Gastrocnemius medialis (tissue), 4 donors: ENCODE measurements around the gene EFCAB6.

Experiments
- POLR2A ChIP-seq, 2 donors: fragments of 450-650 bp; IDR thresholded peaks; one replicate each; pipeline ENCODE4 v1.6.1; 2017; ENCODE audit warnings: antibody characterized with exemption in 2 of 2, mild to moderate bottlenecking in 2 of 2, moderate library complexity in 2 of 2
- TF ChIP-seq, protein P1 (sequence below), 5 experiments: fragments of 450-650 bp in 3 of 5; fragments of 200-600 bp in 2 of 5; sonication (generic) in 2 of 5; IDR thresholded peaks in 4 of 5; conservative IDR thresholded peaks in 1 of 5; 1 replicate in 4 of 5; 2 replicates in 1 of 5; pipeline ENCODE4 v1.5.1; 2016 to 2019; ENCODE audit warnings: antibody characterized with exemption in 5 of 5, mild to moderate bottlenecking in 3 of 5, moderate library complexity in 3 of 5

DNA sequence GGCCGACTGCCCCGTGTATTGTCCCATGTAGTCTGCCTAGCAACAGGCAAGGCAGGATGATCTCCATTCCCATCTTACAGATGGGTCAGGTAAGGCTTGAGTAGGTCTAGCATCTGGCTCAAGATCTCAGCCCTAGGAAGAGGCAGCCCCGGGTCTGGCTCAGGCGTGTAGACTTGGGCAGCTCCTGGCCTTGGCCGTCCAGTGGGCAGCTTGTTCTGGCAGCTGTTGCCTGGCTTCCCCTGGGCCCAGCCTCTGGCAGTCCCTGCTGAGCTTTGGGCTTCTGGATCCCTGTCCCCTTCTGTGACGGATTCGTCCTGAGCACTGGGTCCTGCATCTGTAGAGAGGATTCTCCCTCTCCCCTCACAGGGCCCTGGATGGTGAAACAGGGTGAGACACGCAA lies 327.9 kb downstream of the EFCAB6 start:
- TF ChIP-seq POLR2A (IDR thresholded peaks at IDR 0.05), result no peak
- TF ChIP-seq, protein P1, sequence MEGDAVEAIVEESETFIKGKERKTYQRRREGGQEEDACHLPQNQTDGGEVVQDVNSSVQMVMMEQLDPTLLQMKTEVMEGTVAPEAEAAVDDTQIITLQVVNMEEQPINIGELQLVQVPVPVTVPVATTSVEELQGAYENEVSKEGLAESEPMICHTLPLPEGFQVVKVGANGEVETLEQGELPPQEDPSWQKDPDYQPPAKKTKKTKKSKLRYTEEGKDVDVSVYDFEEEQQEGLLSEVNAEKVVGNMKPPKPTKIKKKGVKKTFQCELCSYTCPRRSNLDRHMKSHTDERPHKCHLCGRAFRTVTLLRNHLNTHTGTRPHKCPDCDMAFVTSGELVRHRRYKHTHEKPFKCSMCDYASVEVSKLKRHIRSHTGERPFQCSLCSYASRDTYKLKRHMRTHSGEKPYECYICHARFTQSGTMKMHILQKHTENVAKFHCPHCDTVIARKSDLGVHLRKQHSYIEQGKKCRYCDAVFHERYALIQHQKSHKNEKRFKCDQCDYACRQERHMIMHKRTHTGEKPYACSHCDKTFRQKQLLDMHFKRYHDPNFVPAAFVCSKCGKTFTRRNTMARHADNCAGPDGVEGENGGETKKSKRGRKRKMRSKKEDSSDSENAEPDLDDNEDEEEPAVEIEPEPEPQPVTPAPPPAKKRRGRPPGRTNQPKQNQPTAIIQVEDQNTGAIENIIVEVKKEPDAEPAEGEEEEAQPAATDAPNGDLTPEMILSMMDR (IDR thresholded peaks at IDR 0.05 in 4 of 5, conservative IDR thresholded peaks at IDR 0.05 in 1 of 5), result no peak
